Measurements from ENCODE around the gene TLCD2.
"Not testable (repeated sequence)": the region's sequence is repeated elsewhere in the genome, so short reads cannot be mapped to it uniquely, and the experiment has no call there.

TLCD2 gene, protein sequence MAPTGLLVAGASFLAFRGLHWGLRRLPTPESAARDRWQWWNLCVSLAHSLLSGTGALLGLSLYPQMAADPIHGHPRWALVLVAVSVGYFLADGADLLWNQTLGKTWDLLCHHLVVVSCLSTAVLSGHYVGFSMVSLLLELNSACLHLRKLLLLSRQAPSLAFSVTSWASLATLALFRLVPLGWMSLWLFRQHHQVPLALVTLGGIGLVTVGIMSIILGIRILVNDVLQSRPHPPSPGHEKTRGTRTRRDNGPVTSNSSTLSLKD

DNA sequence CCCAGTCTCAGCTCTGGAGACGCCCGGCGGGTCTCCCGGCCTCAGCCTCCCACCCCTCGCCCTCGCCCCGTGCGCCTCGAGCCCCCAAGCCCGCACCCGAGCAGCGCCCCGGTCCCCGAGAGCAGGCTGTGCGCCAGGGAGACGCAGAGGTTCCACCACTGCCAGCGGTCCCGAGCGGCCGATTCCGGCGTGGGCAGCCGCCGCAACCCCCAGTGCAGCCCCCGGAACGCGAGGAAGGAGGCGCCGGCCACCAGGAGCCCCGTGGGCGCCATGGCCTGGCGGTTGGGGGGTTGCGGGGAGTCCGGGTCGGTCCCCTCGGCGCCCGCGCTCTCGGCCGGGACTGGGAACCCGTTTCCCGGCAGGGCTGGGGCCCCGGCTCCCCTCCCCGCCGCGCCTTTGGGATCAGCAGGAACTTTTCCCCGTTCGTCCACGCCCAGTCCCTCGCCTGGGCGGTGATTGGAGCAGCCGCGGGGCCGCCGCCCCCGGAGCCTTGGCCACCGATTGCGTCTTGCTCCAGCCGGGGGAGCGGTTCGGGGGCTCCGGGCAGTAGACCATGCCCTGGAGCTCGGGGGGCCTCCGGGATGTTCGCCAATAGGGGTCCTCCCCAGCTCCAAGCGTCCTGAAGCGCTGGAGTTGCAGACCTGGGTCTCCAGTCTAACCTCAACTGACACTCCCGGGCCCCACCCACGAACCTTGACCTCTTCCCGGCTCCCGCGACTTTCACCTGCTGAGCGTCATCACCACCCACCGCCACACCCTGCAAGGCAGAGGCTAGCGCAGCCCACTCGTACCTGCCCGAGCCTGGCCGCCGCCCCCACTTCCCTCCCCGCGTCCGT lies at the start of gene TLCD2:
Gene TLCD2, minus strand, starts transcription at position 407 of the 836 bp plus-strand sequence. Its CDS starts 135 bp downstream, at position 272.
- no peak for DNase-seq

GRCh38 chr17:1759529-1759928 lies 49.4 kb upstream of the TLCD2 start:
- no peak for DNase-seq

DNA sequence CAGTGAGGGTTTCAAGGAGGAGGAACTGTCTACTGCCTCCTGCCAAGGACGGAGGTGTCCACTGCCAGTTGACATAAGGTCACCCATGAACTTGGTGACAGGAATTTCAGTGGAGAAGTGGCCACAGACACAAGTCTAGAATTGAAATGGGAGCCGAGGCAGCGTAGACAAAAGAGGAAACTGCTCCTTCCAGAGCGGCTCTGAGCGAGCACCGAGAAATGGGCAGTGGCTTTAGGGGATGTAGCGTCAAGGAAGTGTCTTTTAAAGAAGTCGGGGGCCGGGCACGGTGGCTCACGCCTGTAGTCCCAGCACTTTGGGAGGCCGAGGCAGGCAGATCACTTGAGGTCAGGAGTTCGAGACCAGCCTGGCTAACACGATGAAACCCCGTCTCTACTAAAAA lies 48.6 kb upstream of the TLCD2 start:
- no peak for DNase-seq

DNA sequence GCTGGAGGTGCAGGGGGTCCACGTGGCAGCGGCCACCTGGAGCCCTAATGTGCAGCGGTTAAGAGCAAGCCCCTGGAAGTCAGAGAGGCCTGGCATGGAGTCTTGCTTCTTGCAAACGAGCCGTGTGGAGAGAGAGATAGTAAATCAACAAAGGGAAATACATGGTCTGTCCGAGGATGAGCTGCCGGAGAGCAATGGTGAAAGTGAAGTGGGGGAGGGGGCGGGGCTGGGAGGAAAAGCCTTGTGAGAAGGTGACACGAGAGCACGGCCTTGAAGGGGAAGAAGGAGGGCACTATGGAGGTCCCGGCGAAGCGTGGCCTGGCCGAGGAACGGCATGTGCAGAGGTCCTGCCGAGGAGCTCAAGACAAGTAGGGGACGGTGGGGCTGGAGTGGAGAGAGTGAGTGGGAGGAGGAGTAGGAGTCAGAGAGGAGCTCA lies 45.7 kb upstream of the TLCD2 start:
- no peak for DNase-seq

DNA sequence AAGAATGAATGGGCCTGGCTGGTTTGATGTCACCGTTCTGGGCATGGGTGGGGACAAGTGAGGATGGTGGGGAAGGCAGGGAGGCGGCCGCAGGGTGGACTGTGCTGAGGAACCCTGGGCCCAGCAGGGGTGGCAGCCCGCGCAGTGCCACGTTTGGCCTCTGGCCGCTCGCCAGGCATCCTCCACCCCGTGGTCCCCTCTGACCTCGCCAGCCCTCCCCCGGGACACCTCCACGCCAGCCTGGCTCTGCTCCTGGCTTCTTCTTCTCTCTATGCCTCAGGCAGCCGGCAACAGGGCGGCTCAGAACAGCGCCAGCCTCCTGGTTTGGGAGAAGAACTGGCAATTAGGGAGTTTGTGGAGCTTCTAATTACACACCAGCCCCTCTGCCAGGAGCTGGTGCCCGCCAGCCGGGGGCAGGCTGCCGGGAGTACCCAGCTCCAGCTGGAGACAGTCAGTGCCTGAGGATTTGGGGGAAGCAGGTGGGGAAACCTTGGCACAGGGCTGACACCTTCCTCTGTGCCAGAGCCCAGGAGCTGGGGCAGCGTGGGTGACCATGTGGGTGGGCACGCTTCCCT lies 45.2 kb upstream of the TLCD2 start:
- no peak for DNase-seq

DNA sequence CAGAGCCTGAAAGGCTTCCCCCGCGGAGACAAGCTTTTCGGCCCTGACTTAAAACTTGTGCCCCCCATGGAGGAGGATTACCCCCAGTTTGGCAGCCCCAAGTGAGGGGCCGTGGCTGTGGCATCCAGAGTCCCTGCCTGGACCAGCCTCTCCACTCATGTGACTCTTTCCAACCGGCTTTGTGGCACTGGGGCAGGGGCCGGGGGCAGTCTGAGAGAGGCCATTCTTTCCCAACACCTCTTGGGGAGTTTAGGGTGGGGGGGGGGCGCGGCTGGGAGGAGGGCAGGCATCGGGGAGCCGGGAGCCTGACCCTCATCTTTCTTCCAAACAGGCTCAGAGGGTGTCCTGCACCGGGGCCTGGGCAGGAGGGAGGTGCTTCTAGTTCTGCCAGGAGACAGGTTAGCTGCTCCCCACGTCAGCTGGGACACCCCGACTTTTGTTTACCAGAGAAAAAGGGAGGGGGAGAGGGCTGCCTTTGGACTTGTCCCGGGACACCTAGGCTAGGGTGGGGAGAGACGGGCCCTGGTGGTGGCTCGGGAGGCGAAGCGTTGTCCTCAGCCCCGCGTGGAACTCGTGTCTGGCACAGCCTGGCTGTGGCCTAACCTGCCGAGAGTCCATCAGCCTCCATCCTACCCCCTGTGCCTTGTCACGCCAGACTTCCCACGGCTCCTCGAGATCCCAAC lies 44.4 kb upstream of the TLCD2 start:
- DNase-seq, result no peak

DNA sequence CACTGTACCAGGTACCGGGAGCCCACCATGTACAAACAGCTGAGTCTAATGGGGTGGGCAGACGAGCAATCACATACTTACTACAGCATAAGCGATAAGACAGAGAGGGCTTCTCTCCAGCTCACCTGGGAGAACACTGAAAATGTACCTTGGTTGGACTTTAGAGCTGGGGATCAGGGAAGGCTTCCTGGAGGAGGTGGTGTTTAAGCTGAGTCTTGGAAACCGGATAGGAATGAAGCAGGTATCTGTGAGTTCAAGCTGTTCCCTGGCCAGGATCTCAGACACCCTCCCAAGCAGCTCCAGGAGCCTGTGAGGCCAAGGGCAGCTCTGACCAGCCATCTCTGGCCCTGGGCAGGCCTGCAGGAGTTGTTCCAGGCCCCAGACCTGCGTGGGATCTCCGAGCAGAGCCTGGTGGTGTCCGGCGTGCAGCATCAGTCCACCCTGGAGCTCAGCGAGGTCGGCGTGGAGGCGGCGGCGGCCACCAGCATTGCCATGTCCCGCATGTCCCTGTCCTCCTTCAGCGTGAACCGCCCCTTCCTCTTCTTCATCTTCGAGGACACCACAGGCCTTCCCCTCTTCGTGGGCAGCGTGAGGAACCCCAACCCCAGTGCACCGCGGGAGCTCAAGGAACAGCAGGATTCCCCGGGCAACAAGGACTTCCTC lies 43.7 kb upstream of the TLCD2 start:
- DNase-seq, result no peak

DNA sequence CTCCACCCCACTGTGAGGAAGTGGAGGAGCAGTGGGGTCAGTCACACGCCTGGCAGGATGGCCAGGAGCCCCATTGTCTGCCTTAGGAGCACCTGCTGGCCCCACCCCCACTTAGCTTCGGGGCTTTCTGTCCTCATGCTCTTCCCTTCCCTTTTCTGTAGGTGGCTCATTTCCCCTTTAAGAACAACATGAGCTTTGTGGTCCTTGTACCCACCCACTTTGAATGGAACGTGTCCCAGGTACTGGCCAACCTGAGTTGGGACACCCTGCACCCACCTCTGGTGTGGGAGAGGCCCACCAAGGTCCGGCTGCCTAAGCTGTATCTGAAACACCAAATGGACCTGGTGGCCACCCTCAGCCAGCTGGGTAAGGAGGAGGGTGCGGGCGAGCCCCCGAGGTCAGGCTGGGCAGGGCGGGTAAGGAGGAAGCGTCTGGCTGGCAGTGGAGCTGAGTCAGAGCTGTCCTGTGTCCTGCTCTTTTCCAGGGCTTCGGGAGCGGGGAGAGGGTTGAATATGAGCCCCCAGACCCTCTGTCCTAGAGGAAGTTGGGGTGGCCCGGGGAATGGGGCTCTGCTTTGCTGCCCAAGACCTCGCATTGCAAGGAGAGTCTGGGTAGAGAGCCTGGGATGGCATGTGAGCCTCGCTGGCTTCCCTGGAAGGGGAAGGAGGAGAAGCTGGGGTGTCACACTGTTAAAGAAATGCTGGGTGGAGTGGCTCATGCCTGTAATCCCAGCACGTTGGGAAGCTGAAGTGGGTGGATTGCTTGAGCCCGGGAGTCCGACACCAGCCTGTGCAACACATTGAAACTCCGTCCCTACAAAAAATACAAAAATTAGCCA lies 42.5 kb upstream of the TLCD2 start:
- no peak for DNase-seq

GRCh38 chr17:1750628-1751027 lies 40.5 kb upstream of the TLCD2 start:
- DNase-seq, result no peak

DNA sequence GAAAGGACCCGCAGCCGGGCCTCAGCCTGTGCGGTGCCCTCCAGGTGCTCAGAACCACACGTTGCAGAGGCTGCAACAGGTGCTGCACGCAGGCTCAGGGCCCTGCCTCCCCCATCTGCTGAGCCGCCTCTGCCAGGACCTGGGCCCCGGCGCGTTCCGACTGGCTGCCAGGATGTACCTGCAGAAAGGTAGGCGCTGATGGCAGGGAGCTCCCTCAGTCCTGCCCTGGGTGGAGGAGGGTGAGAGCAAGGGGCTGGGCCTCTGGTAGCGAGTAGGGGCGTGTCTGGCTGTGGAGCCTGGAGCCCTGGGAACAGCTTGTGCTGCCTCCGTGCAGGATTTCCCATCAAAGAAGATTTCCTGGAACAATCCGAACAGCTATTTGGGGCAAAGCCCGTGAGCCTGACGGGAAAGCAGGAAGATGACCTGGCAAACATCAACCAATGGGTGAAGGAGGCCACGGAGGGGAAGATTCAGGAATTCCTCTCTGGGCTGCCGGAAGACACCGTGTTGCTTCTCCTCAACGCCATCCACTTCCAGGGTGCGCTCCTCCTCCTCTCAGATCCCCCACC lies 36.9 kb upstream of the TLCD2 start:
- no peak for DNase-seq

GRCh38 chr17:1745513-1746020 lies 35.4 kb upstream of the TLCD2 start:
- no peak for DNase-seq

- no peak for DNase-seq
These were observed 34.7 kb upstream of the TLCD2 start for GRCh38 chr17:1744551-1745512.

DNA sequence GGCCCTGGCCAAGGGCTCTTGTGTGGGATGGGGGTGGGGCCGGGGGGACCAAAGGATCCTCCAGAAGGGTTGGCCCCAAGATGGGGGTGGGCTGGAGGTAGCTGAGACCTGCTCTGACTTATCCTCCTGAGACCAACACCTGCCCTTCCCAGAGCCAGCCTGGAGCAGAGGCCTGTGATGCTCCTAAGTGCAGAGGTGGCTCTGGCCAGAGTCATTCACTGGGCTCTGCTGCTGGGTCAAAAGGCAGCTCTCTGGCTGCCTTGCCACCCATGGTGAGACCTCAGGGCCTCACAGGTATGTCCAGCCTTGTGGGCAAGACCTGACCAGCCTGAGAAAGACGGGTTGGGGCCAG lies 32.9 kb upstream of the TLCD2 start:
- no peak for DNase-seq

DNA sequence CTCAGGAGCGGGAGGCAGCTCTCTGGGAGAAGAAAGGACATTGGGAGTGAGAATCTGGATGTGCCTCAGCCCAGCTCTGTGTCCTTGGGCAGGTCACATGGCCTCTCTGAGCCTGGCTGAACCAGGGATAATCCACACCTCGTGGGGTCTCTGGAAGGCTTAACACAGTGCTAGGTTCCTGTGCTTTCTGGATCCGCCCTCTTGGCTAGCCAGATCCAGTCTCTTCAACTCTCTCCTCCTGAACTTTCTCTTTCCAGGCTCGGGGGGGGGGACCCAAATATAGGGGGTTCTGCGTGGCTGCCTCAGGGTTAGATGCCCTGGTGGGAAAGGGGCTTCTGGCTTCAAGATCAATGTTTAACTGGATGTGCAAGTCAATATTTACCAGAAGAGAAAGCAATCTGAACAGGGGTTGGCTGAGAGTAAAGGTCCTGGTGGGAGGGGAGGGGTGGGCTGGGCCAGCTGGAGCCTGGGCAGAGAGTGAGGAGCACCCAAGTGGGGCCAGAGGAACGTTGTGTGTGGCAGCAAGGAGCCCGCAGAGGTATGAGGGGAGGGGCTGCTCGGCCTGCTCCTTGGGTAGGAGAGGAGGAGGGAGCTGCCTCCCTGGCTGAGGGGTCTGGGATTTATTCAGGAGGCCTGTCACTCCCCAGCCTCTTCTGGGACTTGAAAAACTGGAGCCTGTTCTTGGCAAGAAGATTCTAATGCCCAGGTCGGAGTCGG lies 32.4 kb upstream of the TLCD2 start, which contains the start of gene SERPINF2:
Gene SERPINF2, plus strand, starts transcription at position 501 of the 717 bp plus-strand sequence. CDS start 2,125 bp downstream, outside the sequence.
- no peak for DNase-seq

- DNase-seq, result not testable (repeated sequence)
These were observed 31.7 kb upstream of the TLCD2 start for GRCh38 chr17:1741899-1742298.

GRCh38 chr17:1737531-1738291 lies 27.5 kb upstream of the TLCD2 start:
- DNase-seq, result no peak

DNA sequence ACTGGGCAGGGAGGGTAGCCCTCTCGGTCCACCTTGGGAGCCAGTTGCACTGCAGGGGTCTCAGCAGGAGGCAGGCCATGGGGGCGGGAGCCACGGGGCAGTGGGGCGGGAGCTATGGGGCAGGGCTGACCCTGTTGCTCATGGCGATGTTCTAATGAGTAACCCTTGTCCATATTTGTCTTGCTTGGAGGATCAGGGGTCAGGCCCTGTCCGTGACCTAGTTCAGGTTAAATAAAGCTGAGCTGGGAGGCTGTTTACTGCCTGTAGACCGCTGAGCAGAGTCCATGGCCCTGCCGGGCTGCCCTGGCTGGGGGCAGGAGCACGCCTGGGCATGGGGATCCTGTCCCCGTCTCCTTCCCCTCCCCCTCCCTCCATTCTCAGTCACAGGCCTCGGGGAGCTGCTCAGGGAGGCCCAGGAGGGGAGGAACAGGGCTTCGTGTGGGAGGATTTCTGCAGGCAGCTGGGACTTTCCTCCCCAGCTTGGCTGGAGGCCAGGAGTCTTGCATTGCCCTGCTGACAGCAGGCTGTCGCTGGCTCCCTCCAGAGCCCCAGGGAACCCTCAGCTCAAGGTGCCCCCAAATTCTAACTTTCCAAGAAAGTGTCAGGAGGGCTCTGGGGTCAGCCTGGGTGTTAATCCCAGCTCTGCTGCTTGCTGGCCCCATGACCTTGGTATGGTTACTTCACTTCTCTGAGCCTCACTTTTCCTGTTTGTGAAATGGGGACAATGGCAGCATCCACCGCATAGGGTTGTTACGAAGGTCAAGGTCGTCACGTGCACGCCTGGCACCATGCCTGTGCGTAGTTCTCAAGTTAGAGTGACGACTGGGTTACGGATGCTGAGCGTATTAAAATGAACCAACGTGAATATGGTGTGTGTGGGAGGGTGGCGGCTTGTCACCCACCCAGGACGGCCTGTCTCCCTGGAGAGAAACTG lies 26.4 kb upstream of the TLCD2 start:
- DNase-seq, result no peak

Measured in NCI-H1436 (cell line).